Measurements from ENCODE around the gene FAM83G. TPM values are rescaled to one million over a fixed set of nuclear protein-coding genes. Genes with fewer than 3 reads are reported as not detected.
"Not testable (repeated sequence)": the region's sequence is repeated elsewhere in the genome, so short reads cannot be mapped to it uniquely, and the experiment has no call there.

Gene FAM83G, protein sequence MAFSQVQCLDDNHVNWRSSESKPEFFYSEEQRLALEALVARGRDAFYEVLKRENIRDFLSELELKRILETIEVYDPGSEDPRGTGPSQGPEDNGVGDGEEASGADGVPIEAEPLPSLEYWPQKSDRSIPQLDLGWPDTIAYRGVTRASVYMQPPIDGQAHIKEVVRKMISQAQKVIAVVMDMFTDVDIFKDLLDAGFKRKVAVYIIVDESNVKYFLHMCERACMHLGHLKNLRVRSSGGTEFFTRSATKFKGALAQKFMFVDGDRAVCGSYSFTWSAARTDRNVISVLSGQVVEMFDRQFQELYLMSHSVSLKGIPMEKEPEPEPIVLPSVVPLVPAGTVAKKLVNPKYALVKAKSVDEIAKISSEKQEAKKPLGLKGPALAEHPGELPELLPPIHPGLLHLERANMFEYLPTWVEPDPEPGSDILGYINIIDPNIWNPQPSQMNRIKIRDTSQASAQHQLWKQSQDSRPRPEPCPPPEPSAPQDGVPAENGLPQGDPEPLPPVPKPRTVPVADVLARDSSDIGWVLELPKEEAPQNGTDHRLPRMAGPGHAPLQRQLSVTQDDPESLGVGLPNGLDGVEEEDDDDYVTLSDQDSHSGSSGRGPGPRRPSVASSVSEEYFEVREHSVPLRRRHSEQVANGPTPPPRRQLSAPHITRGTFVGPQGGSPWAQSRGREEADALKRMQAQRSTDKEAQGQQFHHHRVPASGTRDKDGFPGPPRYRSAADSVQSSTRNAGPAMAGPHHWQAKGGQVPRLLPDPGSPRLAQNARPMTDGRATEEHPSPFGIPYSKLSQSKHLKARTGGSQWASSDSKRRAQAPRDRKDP
- 1 to 10 TPM; 4.6 to 4.7 TPM for total RNA-seq
- 2.5 TPM for polyA plus RNA-seq (ENCODE audit: insufficient read depth, low read depth, low replicate concordance)
- long read RNA-seq, donor 1 = 0 reads
- long read RNA-seq, donor 2 = 0 reads

DNA sequence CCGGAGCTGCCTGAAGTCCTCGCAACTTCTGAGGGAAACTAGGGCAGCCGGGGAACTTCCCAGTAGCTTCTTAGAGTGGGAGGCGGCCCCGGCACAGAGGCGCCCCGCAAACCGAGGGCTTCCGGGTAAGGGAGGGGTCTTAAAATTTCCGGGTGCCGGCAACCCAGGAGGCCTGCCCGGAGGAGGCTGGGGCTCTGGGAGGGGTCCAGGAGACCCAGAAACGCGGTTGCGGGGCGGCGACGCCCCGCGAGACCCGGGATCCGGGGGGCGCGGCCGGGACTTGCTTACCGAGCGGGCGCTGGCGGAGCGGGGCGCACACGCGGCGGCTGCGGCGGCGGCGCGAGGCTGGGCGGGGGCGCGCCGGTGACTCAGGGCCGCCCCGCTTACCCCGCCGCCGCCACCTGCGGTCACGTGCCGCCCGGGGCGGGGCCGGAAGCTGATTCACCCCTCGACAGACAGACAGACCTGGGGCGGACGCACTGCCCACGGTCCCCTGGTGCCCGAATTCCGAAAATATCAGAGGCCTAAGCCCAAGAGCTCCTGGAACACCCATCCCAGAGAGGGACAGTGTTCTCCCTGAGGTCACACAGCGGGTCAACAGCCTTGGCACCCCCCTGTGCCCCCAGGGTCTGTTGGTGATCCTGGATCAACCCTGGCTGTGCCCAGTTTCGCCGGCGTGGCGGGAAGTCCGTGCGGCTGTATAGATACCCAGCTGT is at the start of gene FAM83G:
Gene FAM83G, minus strand, starts transcription at position 344 of the 716 bp plus-strand sequence. CDS start 723 bp downstream, outside the sequence.
- intact Hi-C loops (cut with DNase I; ENCODE audit: low total_unique reads) = no loop called here
- TF ChIP-seq, protein P1, sequence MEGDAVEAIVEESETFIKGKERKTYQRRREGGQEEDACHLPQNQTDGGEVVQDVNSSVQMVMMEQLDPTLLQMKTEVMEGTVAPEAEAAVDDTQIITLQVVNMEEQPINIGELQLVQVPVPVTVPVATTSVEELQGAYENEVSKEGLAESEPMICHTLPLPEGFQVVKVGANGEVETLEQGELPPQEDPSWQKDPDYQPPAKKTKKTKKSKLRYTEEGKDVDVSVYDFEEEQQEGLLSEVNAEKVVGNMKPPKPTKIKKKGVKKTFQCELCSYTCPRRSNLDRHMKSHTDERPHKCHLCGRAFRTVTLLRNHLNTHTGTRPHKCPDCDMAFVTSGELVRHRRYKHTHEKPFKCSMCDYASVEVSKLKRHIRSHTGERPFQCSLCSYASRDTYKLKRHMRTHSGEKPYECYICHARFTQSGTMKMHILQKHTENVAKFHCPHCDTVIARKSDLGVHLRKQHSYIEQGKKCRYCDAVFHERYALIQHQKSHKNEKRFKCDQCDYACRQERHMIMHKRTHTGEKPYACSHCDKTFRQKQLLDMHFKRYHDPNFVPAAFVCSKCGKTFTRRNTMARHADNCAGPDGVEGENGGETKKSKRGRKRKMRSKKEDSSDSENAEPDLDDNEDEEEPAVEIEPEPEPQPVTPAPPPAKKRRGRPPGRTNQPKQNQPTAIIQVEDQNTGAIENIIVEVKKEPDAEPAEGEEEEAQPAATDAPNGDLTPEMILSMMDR (IDR thresholded peaks at IDR 0.05) = no peak
- H3K27me3 ChIP-seq = no peaks in the 10 kb centered on the region
- H3K9me3 ChIP-seq = no peaks in the 10 kb centered on the region
- no peak within 1 kb of the TSS for H3K27ac ChIP-seq
- peak within 1 kb of the TSS; percentile 48 to 51 for H3K4me3 ChIP-seq
- no peaks in the 10 kb centered on the region for H3K36me3 ChIP-seq (ENCODE audit: low read depth, missing control alignments)
- WGBS, 2 donors = 0 to 17% methylated on average over 10 to 32 of the region's 67 CpGs
- DNase-seq = peak; percentile 45
- H3K4me1 ChIP-seq = no peaks in the 10 kb centered on the region

DNA sequence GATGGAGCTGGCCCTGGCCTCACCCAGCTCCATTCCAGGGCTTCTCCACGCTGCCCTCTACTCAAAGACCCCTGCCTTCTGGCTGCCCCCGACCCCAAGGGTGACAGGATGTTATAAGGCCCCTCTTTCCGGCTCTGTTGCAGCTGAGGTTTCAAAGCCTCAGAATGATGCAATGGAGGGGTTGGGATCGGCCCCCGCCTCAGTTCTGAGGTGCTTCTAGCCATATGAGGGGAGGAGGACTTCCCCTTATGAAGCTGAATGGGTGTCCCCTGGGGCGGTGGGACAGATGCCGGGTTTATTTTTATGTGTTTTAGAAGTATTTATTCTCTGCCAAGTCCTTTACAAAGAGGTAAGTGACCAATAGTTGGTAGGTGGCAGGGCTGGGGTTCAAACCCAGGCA is 44.3 kb upstream of the FAM83G start:
- intact Hi-C loops (cut with DNase I; ENCODE audit: low total_unique reads); H3K36me3 ChIP-seq (ENCODE audit: low read depth, missing control alignments); H3K9me3 ChIP-seq; H3K27me3 ChIP-seq; H3K27ac ChIP-seq; DNase-seq; H3K4me3 ChIP-seq; H3K4me1 ChIP-seq: not testable (repeated sequence)
- no CpG with 5 or more reads among the region's 7 CpGs for WGBS, 2 donors

DNA sequence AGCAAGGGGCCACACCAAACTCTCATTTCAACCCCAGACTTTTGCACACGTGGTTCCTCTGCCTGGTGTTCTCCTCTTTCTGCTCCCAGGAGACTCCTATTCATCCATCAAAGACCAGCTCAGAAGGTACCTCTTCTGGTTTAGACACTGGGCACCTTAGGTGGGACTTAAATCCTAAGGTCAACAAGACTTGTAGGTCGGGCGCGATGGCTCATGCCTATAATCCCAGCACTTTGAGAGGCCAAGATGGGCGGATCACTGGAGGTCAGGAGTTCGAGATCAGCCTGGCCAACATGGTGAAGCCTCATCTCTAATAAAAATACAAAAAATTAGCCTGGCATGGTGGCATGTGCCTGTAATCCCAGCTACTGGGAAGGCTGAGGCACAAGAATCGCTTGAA is 42.9 kb upstream of the FAM83G start:
- H3K4me1 ChIP-seq; H3K4me3 ChIP-seq; DNase-seq; H3K36me3 ChIP-seq (ENCODE audit: low read depth, missing control alignments); H3K27ac ChIP-seq; H3K9me3 ChIP-seq; H3K27me3 ChIP-seq; intact Hi-C loops (cut with DNase I; ENCODE audit: low total_unique reads): not testable (repeated sequence)
- WGBS, 2 donors = 98 to 100% methylated on average over 4 to 5 of the region's 7 CpGs

DNA sequence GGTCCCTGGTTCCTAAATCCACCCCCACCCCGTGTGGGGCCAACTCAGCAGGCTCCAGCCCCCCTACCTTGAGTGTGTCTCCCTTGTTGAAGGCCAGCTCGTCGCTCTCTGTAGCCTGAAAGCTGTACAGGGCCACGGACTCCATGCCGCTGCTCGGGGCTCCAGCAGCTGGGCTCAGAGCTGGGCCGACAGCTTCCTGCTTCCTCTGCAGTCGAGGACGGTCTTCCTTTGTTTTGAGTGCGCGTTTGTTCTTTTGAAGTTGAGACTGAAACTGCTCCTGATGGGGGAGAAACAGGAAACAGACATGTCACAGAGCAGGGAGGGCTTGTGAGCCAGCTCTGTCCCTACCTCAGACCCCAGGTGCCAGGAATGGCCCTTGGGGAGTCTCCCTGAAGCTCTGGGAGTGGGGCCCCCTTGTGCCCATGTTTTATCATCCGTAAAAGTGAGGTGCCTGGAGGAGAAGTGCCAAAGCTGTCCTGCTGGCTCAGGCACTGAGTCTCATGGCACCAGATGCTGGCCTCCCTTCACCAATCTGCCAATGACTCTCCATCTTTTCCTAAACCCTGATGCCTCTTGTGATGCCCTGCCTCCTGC is 42.3 kb upstream of the FAM83G start, which contains the start of gene GRAP:
Gene GRAP, minus strand, starts transcription at position 176 of the 594 bp plus-strand sequence. Its CDS starts 31 bp downstream, at position 145.
- H3K4me1 ChIP-seq; DNase-seq; H3K9me3 ChIP-seq; H3K4me3 ChIP-seq; H3K27ac ChIP-seq; H3K27me3 ChIP-seq; H3K36me3 ChIP-seq (ENCODE audit: low read depth, missing control alignments); intact Hi-C loops (cut with DNase I; ENCODE audit: low total_unique reads): not testable (repeated sequence)
- no CpG with 5 or more reads among the region's 12 CpGs for WGBS, 2 donors

DNA sequence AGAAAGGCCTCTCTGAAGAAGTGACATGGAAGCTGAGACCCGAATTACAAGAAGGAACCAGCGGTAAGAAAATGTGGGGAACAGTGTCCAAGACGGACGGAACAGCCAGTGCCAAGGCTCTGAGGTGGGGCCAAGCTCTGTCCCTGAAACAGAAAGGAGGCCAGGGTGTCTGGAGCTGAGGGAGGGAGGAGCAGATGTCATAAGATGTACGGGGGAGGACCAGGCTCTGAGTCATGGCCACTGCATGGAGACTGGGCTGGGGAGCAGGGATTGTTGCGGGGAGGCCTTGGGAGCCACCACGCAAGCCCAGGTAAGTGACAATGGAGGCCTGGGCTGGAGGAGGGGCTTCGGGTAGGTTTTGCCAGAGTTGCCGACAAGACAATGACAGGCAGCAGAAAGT is 40.1 kb upstream of the FAM83G start:
- H3K27me3 ChIP-seq; H3K36me3 ChIP-seq (ENCODE audit: low read depth, missing control alignments); H3K4me3 ChIP-seq; H3K4me1 ChIP-seq; intact Hi-C loops (cut with DNase I; ENCODE audit: low total_unique reads); H3K9me3 ChIP-seq; DNase-seq; H3K27ac ChIP-seq: not testable (repeated sequence)
- no CpG with 5 or more reads among the region's 9 CpGs for WGBS, 2 donors

DNA sequence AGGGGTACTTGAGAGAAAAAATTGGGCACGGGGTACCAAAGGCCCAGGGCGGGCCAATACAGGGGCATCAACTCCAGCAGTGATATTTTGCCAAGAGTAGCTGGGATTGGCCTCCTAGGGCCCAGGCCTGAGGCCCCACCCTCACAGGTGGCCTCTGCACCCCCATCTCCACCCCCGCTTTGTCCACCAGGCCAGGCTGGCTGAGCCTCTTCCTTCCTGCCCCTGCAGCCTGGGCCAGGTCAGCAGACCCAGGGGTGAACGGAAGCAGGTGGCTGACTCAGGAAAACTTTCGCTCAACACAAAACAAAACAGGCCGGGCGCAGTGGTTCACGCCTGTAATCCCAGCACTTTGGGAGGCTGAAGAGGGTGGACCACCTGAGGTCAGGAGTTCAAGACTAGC is 38.5 kb upstream of the FAM83G start:
- H3K4me1 ChIP-seq; H3K27ac ChIP-seq; H3K9me3 ChIP-seq; intact Hi-C loops (cut with DNase I; ENCODE audit: low total_unique reads); H3K4me3 ChIP-seq; DNase-seq; H3K36me3 ChIP-seq (ENCODE audit: low read depth, missing control alignments); H3K27me3 ChIP-seq: not testable (repeated sequence)
- WGBS, 2 donors = 100% methylated on average over 1 of the region's 8 CpGs; no CpG with 5 or more reads in 1 of the 2 donors

DNA sequence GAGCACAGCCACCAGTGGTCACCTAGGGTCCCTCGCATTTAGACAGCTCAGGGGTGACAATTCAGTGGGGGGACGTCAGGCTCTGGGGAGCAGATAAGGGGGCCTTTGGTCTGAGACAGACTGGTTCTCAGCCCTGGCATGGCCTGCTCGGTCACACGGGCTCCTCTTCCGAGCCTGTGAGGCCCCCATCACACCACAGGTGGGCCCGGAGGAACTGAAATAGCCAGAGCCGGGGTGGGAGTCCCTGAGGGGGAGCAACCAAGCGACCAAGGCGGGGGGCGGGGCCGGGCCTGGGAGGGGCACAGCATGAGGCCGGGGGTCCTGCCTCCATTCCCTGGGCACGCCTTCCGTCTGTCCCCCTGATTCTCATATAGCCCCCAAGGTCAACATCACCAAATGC is 37.8 kb upstream of the FAM83G start:
- H3K4me3 ChIP-seq; DNase-seq; intact Hi-C loops (cut with DNase I; ENCODE audit: low total_unique reads); H3K27ac ChIP-seq; H3K9me3 ChIP-seq; H3K4me1 ChIP-seq; H3K36me3 ChIP-seq (ENCODE audit: low read depth, missing control alignments); H3K27me3 ChIP-seq: not testable (repeated sequence)
- WGBS, 2 donors = no CpG with 5 or more reads among the region's 14 CpGs

DNA sequence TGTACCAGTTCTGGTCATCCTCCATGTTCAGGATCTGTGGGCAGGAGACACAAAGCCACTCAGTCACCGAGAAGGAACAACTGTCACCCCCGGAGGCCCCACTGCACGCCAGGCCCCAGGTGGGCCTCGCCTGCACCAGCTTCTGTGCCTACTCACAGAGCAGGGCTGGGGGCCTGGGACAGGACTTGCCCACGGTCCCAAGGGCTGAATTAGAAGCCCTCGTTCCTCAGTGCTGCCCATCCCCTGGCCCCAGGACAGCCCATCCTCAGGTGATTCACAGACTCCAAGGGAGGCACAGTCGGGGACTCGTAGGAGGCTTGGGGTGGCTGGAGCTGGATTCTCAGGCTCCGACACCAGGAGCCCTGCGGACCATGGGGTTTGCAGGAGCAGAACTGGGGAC is 37.3 kb upstream of the FAM83G start:
- H3K36me3 ChIP-seq (ENCODE audit: low read depth, missing control alignments); H3K9me3 ChIP-seq; H3K27ac ChIP-seq; DNase-seq; intact Hi-C loops (cut with DNase I; ENCODE audit: low total_unique reads); H3K4me3 ChIP-seq; H3K4me1 ChIP-seq; H3K27me3 ChIP-seq: not testable (repeated sequence)
- no CpG with 5 or more reads among the region's 10 CpGs for WGBS, 2 donors

DNA sequence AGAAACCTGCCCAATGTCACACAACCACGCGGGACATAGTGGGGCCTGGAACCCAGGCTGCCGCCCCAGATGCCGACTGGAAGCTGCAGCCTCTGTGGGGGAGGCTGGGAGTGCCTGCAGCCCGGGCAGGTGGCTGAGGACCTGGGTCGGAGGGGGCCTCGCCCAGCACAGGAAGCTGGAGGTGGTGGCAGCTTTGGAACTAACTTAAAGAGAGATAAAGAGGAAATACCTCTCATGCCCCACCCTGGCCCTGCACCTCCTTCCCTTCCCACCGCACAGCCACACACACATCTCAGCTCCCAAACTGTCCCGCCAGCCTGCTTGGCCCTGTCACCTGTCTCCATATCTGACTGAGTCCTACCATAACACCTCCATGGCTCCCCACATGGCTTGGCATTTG is 35.8 kb upstream of the FAM83G start:
- intact Hi-C loops (cut with DNase I; ENCODE audit: low total_unique reads); H3K27ac ChIP-seq; H3K4me3 ChIP-seq; H3K27me3 ChIP-seq; H3K36me3 ChIP-seq (ENCODE audit: low read depth, missing control alignments); H3K9me3 ChIP-seq; H3K4me1 ChIP-seq; DNase-seq: not testable (repeated sequence)
- WGBS, 2 donors = no CpG with 5 or more reads among the region's 9 CpGs

DNA sequence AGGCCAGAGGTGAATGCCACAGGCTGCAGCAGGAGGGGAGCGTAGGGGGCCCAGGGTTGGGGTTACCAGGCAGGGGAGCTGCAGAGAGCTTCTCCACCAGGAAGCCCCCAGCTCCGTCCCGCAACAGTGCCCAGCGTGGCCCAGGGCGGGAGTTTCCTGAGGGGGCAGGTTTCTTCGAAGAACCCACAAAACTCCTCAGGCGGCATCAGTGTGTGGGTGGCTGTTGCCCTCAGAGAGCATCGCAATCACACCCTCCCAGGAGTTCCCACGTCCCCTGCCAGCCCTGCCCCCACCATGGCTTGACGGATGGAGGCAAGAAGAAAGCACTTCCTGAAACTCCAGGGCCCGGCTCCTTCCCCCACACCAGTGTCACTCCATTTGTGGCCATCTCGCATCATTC is 34.2 kb upstream of the FAM83G start:
- intact Hi-C loops (cut with DNase I; ENCODE audit: low total_unique reads); DNase-seq; H3K27ac ChIP-seq; H3K4me3 ChIP-seq; H3K9me3 ChIP-seq; H3K4me1 ChIP-seq; H3K36me3 ChIP-seq (ENCODE audit: low read depth, missing control alignments); H3K27me3 ChIP-seq: not testable (repeated sequence)
- no CpG with 5 or more reads among the region's 12 CpGs for WGBS, 2 donors

Data from testis (tissue), 5 donors.